NCI-H2196 (cell line): ENCODE data around the gene AKAP14.
"Not testable (repeated sequence)": the region's sequence is repeated elsewhere in the genome, so short reads cannot be mapped to it uniquely, and the experiment has no call there.

ENCODE experiments used
- DNase-seq: peaks from one replicate; lab custom pipeline; 2025; ENCODE audit not compliant: unreplicated experiment; lab: John Stamatoyannopoulos, UW

Gene AKAP14

GRCh38 chrX:119919835-119920585, 24.3 kb downstream of the AKAP14 start:
- no peak for DNase-seq

GRCh38 chrX:119922391-119922790, 26.7 kb downstream of the AKAP14 start:
- not testable (repeated sequence) for DNase-seq

GRCh38 chrX:119935215-119935874, 39.7 kb downstream of the AKAP14 start:
- DNase-seq = no peak

DNA sequence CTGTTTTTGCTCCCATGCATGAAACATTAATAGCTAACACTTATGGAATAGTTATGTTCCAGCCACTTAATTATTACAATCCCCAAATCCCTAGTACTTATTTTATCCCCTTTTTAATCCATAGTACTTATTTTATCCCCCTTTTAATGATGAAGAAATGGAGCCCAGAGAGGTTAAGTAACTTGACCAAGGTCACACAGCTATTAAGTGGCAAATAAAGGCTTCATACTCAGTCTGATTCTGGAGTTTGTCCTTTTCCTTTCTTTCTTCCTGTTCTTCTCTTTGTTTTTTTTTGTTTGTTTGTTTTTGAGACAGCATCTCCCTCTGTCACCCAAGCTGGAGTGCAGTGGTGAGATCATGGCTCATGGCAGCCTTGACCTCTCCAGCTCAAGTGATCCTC, 45.6 kb downstream of the AKAP14 start:
- DNase-seq = no peak

DNA sequence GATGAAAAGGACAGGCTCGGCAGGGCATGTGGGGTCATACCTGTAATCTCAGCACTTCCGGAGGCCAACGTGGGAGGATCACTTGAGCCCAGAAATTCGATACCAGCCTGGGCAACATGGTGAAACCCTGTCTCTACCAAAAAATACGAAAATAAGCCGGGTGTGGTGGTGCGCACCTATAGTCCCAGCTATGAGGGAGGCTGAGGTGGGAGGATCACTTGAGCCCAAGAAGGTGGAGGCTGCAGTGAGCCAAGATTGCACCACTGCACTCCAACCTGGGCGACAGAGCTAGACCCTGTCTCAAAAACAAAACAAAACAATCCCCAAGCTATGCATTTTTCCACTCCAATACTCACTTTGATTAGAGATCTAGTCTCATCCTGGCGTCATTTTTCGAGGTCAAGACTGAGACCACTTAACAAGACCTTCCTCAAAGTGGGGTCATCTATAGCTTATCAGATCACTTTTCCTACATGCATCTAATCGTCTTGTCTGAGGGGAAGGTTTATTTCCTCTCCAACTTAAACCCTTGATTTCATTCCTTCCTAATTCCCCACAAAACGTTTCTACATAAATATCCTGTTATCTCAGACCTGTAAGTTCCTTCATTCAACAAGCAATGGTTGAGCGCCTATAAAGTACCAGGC, 46.6 kb downstream of the AKAP14 start:
- no peak for DNase-seq

DNA sequence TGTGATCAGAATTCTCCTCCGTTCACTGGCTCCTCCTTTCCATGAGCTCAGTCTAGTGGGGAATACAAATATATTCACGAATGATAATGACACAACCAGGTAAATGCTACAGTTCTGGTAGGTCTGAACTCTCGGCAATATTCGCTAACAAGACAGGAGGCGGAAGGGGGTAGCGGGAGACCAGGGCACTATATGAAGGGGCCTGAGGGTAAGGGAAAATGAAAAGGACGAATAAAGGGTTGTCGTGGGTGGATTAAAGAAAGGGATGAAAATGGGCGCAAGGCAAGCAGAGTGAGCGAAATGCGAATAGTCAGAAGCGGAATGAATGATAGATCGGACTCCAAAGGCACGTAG, 47.1 kb downstream of the AKAP14 start:
- DNase-seq = no peak

DNA sequence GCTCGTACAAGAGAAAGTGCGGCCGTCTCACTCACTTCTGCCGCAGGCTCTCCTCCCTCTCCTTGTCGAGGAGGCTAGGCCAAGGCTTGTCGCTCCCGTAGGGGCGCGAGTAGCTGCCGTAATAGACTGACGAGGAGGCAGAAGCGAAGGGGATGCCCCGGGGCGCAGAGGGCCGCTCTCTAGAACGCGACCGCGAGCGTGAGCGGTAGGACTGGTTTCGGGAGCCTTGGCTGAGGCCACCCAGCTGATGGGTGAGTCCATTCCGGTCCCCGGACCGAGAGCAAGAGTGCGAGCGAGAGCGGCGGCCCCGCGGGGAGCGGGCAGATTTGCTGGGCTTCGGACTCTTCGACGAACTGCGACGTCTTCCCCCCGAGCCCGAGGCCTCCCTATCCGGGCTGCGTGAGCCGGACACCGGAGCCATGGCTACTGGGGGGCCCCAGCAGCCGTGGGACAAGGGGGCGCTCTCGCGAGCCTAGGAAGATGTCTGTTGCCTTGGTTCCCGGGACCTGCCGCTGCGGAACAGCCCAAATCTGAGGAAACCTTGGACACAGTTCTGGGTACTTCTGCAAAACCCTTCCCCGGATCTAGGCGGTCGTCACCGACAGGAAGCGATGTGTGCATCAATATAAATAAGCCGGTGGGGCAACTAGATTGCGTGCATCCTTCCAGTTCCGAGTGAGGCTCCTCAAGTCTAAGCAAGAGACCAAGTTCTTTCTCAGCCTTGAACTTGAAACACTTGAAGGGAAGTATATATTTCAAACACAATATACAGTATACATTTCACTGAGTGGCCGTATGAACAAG, 47.7 kb downstream of the AKAP14 start, which contains the start of gene NKAP:
Gene NKAP, minus strand, starts transcription at position 567 of the 804 bp plus-strand sequence. Its CDS starts 146 bp downstream, at position 421.
- peak; percentile 62 for DNase-seq

DNA sequence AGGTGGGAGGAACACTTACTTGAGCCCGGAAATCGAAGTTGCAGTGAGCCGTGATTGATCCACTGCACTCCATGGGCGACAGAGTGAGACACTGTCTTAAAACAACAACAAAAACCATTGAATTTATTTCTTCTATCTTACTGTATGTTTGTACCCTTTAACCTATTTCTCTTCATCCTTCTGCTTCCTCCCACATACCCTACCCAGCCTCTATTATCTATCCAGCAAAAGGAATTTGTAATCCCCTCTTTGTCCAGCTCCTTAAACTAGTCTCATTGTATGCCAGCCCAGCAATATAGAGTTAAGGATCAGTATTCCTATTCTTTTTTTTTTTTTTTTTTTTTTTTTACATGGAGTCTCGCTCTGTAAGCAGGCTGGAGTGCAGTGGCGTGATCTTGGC, 49.8 kb downstream of the AKAP14 start:
- no peak for DNase-seq

GRCh38 chrX:119948381-119948780, 52.7 kb downstream of the AKAP14 start:
- no peak for DNase-seq

DNA sequence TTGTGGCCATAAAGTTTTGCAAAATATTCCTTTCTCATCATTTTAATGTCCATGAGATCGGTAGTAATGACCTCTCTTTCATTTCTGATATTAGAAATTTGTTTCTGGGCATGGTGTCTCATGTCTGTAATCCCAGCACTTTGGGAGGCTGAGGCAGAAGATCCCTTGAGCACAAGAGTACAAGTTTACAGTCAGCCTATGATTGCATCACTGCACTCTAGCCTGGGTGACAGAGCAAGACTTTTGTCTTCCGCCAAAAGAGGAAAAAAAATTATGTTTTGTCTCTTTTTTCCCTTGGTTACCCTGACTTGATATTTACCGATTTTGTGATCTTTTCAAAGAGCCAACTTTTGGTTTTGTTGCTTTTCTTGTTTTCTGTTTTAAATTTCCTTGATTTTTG, 58.7 kb downstream of the AKAP14 start:
- DNase-seq = no peak

DNA sequence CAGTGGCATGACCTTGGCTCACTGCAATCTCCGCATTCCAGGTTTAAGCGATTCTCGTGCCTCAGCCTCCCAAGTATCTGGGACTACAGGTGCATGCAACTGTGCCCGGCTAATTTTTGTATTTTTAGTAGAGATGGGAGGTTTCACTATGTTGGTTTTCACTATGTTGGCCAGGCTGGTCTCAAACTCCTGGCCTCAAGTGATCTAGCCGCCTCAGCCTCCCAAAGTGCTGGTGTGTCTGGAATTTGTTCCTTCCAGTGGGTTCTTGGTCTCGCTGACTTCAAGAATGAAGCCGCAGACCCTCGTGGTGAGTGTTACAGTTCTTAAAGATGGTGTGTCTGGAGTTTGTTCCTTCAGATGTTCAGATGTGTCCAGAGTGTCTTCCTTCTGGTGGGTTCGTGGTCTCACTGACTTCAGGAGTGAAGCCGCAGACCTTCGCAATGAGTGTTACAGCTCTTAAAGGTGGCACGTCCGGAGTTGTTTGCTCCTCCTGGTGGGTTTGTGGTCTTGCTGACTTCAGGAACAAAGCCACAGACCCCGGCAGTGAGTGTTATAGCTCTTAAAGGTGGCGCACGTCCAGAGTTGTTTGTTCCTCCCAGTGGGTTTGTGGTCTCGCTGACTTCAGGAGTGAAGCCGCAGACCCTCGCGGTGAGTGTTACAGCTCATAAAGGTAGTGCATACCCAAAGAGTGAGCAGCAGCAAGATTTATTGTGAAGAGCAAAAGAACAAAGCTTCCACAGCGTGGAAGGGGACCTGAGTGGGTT, 60.3 kb downstream of the AKAP14 start:
- not testable (repeated sequence) for DNase-seq

DNA sequence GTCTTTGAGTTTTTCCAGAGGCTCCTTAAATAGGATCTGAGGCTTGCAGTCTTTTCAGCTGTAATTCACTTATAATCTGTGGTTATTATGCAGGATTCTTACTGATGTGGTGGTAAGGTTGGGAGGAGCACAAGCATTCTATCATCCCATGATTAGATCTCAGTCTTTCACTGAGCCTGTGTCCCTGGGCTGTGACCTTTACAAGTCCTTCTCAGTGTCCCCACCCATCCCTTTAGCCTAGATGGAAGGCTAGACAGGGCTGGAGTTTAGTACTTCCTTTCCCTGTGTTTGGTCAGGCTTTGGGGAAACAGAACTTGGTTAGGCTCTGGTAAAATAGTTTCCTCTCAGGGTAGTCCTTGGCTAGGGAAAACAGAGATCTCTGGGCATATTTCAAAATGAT, 64.9 kb downstream of the AKAP14 start:
- no peak for DNase-seq

GRCh38 chrX:119966837-119967236, 71.1 kb downstream of the AKAP14 start:
- DNase-seq = not testable (repeated sequence)
